Testis (tissue), 3 donors: ENCODE results near the gene ANTXRL. TPM values are rescaled to one million over a fixed set of nuclear protein-coding genes. Genes with fewer than 3 reads are reported as not detected.
A peak's percentile ranks its signal among the peaks of the same experiment; 100 is the strongest.

Experiments used
- DNase-seq: peaks from one replicate; pipeline ENCODE4 v3.0.0-alpha.2; 2019
- H3K27ac ChIP-seq, 2 donors: fragments of 200-600 bp; sonication (generic); one replicate each; pipeline ENCODE4 v1.5.1; 2019
- H3K27me3 ChIP-seq: fragments of 200-600 bp; sonication (generic); one replicate; pipeline ENCODE4 v1.5.1; 2019
- H3K36me3 ChIP-seq: fragments of 200-600 bp; sonication (generic); one replicate; pipeline ENCODE4 v1.5.1; 2017; ENCODE audit warnings: low read depth; ENCODE audit errors: missing control alignments
- H3K4me1 ChIP-seq: fragments of 200-600 bp; sonication (generic); one replicate; pipeline ENCODE4 v1.5.1; 2019
- H3K4me3 ChIP-seq, 2 donors: fragments of 200-600 bp; sonication (generic); one replicate each; pipeline ENCODE4 v1.5.1; 2017 to 2019
- H3K9me3 ChIP-seq: fragments of 200-600 bp; sonication (generic); one replicate; pipeline ENCODE4 v1.5.1; 2017
- CTCF ChIP-seq, 3 experiments: fragments of 450-650 bp in 2 of 3; fragments of 200-600 bp in 1 of 3; sonication (generic) in 1 of 3; IDR thresholded peaks; one replicate each; pipeline ENCODE4 v1.5.1; 2016 to 2019; ENCODE audit warnings: antibody characterized with exemption in 3 of 3, mild to moderate bottlenecking in 2 of 3, moderate library complexity in 1 of 3
- POLR2A ChIP-seq: fragments of 450-650 bp; IDR thresholded peaks from one replicate; pipeline ENCODE4 v1.6.1; 2017; ENCODE audit warnings: antibody characterized with exemption, mild to moderate bottlenecking, moderate library complexity
- WGBS, 2 donors: methylation state at CpG; one replicate each; pipeline ENCODE4 v1.1.5; 2018; 5-methylcytosine and 5-hydroxymethylcytosine counted together
- intact Hi-C: fragments of 100-400 bp; cut with DNase I; formaldehyde crosslinking; loops from one replicate; pipeline ENCODE4 v1.15.1; 2023; ENCODE audit warnings: low total_unique reads
- polyA plus RNA-seq: library from polyadenylated mRNA; stranded (reverse); fragments of 350-450 nt; fragmentation: Illumina TruSeq; extraction: RNeasy Lipid Tissue Mini Kit (QIAGEN cat#74804); gene quantifications from one replicate; pipeline ENCODE4 v1.2.3, GENCODE V29; 2014; ENCODE audit warnings: low read depth, low replicate concordance; ENCODE audit not compliant: insufficient read depth
- total RNA-seq, 2 donors: library from RNA; depleted of rRNA; stranded (reverse); fragments of >200 nt; gene quantifications; one replicate each; pipeline ENCODE4 v1.2.3, GENCODE V29; 2016

ANTXRL gene
- total and polyA plus RNA-seq, 3 donors from 2014 or later = 10.7 to 26.5 (median 23.7) TPM

DNA sequence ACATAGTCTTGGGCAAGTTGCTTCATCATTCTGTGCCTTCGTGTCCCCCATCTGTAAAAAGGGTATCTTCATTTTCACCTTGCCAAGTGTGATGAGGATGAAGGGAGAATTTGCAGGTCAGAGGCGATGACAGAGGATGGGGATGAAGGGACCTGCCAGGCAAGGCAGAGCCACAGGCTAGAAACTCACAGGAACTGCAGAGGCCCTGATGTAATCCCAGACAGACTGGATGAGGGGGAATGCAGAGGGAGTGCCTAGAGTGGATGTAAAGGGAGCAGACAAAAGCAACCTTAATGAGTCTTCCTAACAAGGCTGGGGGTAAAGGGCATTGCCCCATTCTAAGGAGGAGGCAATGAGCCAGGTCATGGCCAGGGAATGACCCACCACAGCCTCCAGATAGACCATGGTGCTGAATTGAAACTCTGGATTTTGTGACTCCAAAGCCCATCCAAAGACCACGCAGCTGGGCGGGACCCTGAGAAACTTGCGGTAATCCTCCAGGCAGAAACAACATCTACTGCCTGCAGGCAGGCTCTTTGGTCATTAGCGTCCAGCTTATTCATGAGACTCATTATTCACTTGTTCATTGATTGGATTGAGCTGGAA, 1.9 kb downstream of the ANTXRL start:
- H3K9me3 ChIP-seq = no peaks in the 10 kb centered on the region
- H3K4me3 ChIP-seq = no peak overlapping the region
- H3K27ac ChIP-seq = no peak overlapping the region
- TF ChIP-seq POLR2A = no peak
- TF ChIP-seq CTCF (IDR thresholded peaks at IDR 0.05) = no peak
- WGBS, 2 donors = 94 to 95% methylated on average over 6 of the region's 6 CpGs
- H3K36me3 ChIP-seq = no peaks in the 10 kb centered on the region
- intact Hi-C loops = no loop called here
- DNase-seq = no peak
- no peaks in the 10 kb centered on the region for H3K27me3 ChIP-seq
- peaks cover 13% of the 10 kb centered on the region for H3K4me1 ChIP-seq

DNA sequence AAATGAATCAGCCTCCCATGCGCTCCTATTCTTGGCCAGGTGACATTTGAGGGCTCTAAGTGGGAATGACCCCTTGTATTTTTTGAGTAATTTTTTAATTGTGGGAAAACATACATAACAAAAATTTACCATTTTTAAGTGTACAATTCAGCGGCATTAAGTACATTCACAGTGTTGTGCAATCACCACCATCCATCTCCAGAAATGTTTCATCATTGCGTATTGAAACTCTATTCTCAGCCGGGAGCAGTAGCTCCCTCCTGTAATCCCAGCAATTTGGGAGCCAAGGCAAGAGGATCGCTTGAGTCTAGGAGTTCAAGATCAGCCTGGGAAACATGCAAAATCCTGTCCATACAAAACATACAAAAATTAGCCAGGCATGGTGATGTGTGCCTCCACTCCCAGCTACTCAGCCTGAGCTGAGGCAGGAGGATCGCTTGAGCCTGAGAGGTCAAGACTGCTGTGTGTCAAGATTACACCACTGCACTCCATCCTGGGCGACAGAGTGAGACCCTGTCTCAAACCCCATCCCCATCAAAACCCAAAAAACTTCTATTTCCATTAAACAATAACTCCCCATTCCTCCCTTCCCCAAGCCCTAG, 2.5 kb downstream of the ANTXRL start:
- no peak for DNase-seq
- H3K27ac ChIP-seq = no peak overlapping the region
- H3K27me3 ChIP-seq = no peaks in the 10 kb centered on the region
- no peaks in the 10 kb centered on the region for H3K36me3 ChIP-seq
- H3K4me1 ChIP-seq = peaks cover 14% of the 10 kb centered on the region
- no peak for TF ChIP-seq CTCF (IDR thresholded peaks at IDR 0.05)
- TF ChIP-seq POLR2A = no peak
- WGBS, 2 donors = 94% methylated on average over 7 of the region's 7 CpGs
- no peak overlapping the region for H3K4me3 ChIP-seq
- intact Hi-C loops = no loop called here
- no peaks in the 10 kb centered on the region for H3K9me3 ChIP-seq

- 92 to 94% methylated on average over 15 of the region's 15 CpGs for WGBS, 2 donors
- no peak for DNase-seq
- TF ChIP-seq CTCF (IDR thresholded peaks at IDR 0.05) (no peak), POLR2A (no peak)
- no peak overlapping the region for H3K4me3 ChIP-seq
- H3K4me1 ChIP-seq = peaks cover 15% of the 10 kb centered on the region
- H3K36me3 ChIP-seq = no peaks in the 10 kb centered on the region
- H3K27me3 ChIP-seq = no peaks in the 10 kb centered on the region
- no peaks in the 10 kb centered on the region for H3K9me3 ChIP-seq
- no peak overlapping the region for H3K27ac ChIP-seq
- intact Hi-C loops = no loop called here
These were observed 3.5 kb downstream of the ANTXRL start for GRCh38 chr10:46290101-46290886.

- 44 to 53% methylated on average over 10 of the region's 10 CpGs for WGBS, 2 donors
- intact Hi-C loops = no loop called here
- peak overlapping the region in 1 of 2 donors; percentile 59 for H3K27ac ChIP-seq
- no peak overlapping the region for H3K4me3 ChIP-seq
- no peaks in the 10 kb centered on the region for H3K27me3 ChIP-seq
- peaks cover 15% of the 10 kb centered on the region for H3K4me1 ChIP-seq
- TF ChIP-seq POLR2A = no peak
- no peak for TF ChIP-seq CTCF (IDR thresholded peaks at IDR 0.05)
- no peaks in the 10 kb centered on the region for H3K9me3 ChIP-seq
- H3K36me3 ChIP-seq = no peaks in the 10 kb centered on the region
- peak; percentile 92 for DNase-seq
These were observed 5.2 kb downstream of the ANTXRL start for GRCh38 chr10:46291817-46292572.
